Retina (tissue), 1 donor: Measurements from ENCODE around the gene UBE2D2.
"Not testable (repeated sequence)": the region's sequence is repeated elsewhere in the genome, so short reads cannot be mapped to it uniquely, and the experiment has no call there.

Experiments
- DNase-seq: peaks from one replicate; pipeline ENCODE4 v3.0.0-alpha.2; 2016

UBE2D2 gene

DNA sequence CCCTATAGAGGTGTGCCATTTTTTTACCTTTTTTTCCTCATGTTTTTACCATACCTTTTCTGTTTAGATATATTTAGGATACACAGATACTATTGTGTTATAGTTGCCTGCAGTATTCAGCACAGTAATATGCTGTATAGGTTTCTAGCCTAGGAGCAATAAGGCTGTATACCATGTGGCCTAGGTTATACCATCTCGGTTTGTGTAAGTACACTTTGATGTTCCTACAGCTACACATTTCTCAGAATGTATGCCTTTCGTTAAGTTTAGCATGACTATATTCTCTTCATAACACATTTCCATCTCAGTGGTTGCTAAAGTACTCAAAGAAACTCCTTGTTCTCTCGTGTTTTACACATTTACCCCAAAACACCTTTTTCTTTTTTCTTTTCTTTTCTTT lies 23.0 kb downstream of the UBE2D2 start:
- DNase-seq = no peak

DNA sequence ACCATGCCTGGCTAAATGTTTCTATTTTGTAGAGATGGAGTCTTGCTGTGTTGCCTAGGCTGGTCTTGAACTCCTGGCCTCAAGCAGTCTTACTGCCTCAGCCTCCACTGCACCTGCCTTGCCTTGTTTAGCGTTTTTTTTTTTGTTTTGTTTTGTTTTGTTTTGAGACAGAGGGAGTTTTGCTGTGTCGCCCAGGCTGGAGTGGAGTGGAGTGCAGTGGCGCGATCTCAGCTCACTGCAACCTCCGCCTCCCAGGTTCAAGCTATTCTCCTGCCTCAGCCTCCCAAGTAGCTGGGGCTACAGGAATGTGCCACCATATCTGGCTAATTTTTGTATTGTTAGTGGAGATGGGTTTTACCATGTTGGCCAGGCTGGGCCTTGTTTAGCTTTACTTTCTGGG lies 27.0 kb downstream of the UBE2D2 start:
- DNase-seq = not testable (repeated sequence)

DNA sequence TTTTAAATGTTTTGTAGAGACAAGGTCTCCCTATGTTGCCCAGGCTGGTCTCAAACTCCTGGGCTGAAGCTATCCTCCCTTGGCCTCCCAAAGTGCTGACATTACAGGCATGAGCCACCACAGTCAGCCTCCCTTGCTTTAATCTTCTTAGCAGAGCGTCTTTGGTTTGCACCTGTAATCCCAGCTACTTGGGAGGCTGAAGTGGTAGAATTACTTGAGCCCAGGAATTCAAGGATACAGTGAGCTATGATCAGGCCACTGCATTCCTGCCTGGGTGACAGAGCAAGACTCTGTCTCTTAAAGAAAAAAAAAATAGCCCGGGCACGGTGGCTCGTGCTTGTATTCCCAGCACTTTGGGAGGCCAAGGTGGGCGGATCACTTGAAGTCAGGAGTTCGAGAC lies 27.8 kb downstream of the UBE2D2 start:
- no peak for DNase-seq

DNA sequence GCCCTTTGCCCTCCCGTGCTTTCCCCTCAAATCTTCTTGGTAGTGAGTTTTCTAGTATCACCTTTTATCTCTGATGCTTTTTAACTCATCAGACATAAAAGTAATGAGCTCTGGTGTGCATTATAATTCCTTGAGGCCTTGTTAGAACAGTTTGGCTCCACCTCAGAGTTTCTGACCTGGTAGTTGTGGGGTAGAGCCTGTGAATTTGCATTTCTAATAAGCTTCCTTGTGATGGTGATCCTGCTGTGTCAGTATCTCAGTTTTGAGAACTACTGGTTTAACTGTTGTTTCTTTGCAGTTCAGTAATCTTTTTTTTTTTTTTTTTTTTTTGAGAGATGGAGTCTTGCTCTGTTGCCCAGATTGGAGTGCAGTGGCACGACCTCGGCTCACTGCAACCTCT lies 31.1 kb downstream of the UBE2D2 start:
- DNase-seq = no peak

DNA sequence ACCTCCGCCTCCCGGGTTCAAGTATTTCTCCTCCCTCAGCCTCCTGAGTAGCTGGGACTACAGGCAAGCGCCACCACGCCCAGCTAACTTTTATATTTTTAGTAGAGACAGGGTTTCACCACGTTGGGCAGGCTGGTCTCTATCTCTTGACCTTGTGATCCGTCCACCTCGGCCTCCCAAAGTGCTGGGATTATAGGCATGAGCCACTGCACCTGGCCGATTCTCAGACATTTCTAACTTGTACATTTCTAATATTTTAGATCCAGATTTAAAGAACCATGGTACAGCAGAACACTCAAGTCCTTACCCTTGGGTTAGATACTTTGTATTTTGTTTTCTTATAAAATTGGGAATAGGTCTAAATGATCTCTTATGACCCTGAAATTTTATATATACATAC lies 31.9 kb downstream of the UBE2D2 start:
- not testable (repeated sequence) for DNase-seq

DNA sequence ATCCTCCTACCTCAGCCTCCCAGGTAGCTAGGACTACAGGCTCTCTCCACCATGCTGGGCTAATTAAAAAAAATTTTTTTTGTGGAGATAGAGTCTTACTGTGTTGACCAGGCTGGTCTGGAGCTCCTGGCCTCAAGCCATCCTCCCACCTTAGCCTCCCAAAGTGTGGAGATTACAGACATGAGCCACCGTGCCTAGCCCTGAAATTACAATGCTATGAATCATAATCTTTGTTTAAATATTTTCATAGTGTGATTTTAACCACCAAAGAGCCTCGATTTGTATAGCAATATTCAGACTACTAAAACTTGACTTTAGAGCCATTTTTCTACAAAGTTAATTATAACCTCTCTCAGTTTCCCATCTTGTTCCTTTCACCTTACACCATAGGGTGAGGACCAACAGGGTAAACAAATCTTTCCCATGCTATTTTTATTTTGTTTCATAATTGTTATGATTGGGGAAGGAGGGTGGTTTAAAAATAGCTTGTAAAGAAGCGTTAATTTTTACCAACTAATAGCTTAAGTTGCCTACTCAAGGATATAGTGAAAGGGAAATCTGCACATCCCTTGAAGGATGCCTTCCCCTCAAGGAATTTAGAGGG lies 32.7 kb downstream of the UBE2D2 start:
- no peak for DNase-seq

DNA sequence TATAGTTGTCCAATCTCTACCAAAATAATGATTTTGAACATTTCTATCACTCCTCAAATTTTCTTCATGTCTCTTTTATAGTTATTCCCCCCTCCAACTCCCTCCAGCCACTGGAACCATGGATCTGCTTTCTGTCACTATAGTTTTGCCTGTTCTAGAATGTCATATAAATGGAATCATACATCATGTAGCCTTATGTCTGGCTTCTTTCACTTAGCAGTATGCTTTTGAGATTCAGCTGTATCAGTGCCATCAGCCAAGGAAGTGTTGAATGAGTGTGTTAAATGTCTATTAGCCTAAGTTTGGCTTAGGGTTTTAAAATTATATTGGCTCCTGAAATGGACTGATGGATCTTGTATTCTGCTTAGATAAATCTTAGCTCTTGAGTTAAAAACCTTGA lies 36.0 kb downstream of the UBE2D2 start:
- DNase-seq = no peak

DNA sequence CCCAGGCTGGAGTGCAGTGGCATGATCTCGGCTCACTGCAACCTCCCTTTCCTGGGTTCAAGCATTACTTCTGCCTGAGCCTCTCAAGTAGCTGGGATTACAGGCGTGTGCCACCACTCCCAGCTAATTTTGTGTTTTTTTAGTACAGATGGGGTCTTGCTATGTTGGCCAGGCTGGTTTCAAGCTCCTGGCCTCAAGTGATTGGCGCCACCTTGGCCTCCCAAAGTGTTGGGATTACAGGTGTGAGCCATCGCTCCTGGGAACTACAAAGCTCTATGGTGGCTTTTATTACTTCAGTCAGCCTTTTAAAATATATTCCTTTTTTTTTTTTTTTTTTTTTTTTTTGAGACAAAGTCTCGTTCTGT lies 37.4 kb downstream of the UBE2D2 start:
- DNase-seq = not testable (repeated sequence)

DNA sequence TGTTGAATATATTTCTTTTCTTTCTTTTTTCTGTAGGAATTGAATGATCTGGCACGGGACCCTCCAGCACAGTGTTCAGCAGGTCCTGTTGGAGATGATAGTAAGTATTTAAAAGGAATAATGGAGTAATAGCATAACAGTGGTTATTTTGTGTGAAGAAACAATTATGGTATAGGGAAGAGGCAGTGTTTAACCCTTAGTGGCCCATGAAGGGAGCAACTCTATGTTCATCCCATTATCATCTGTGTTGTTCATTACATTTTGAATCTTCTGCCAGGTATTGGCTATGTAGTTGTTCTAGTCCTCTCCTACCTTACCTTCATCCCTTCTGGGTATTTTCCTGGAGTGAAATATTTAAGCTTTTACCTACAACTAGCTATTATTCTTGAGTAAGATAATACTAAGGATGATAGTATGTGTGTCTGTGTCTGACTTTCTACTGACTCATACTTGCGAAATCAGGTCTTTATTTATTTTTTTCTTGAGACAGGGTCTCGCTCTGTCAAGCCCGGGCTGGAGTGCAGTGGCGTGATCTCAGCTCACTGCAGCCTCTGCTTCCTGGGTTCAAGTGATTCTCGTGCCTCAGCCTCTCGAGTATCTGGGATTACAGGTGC lies 39.3 kb downstream of the UBE2D2 start:
- no peak for DNase-seq

DNA sequence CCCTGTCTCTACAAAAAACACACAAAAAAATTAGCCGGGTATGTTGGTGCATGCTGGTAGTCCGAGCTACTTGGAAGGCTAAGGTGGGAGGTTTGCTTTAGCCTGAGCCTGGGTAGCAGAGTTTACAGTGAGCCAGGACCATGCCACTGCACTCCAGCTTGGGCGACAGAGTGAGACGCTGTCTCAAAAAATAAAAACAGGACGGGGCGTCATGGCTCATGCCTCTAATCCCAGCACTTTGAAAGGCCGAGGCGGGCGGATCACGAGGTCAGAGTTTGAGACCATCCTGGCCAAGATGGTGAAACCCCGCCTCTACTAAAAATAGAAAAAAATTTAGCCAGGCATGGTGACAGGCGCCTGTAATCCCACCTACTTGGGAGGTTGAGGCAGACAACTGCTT lies 40.3 kb downstream of the UBE2D2 start:
- DNase-seq = no peak

DNA sequence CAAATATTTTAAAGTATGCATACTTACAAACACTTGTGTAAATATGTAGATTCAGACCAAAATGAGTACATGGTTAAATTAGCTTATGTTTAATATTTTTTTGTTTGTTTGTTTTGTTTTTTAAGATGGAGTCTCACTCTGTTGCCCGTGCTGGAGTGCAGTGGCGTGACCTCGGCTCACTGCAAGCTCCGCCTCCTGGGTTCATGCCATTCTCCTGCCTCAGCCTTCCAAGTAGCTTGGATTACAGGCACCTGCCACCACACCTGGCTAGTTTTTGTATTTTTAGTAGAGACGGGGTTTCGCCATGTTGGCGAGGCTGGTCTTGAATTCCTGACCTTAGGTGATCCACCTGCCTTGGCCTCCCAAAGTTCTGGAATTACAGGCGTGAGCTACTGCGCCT lies 40.8 kb downstream of the UBE2D2 start:
- not testable (repeated sequence) for DNase-seq

DNA sequence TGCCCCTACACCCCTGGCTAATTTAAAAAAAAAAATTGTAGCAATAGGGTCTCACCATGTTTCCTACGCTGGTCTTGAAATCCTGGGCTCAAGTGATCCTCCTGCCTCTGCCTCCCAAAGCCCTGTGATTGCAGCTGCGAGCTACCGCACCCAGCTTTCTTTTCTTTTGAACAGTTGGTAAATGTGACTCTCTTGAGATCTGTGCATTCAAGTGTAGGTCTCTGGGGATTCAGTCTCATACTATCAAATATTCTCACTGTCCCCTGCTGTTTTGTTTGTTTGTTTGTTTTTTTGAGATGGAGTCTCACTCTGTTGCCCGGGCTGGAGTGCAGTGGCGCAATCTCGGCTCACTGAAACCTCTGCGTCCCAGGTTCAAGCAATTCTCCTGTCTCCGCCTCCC lies 44.7 kb downstream of the UBE2D2 start:
- no peak for DNase-seq

DNA sequence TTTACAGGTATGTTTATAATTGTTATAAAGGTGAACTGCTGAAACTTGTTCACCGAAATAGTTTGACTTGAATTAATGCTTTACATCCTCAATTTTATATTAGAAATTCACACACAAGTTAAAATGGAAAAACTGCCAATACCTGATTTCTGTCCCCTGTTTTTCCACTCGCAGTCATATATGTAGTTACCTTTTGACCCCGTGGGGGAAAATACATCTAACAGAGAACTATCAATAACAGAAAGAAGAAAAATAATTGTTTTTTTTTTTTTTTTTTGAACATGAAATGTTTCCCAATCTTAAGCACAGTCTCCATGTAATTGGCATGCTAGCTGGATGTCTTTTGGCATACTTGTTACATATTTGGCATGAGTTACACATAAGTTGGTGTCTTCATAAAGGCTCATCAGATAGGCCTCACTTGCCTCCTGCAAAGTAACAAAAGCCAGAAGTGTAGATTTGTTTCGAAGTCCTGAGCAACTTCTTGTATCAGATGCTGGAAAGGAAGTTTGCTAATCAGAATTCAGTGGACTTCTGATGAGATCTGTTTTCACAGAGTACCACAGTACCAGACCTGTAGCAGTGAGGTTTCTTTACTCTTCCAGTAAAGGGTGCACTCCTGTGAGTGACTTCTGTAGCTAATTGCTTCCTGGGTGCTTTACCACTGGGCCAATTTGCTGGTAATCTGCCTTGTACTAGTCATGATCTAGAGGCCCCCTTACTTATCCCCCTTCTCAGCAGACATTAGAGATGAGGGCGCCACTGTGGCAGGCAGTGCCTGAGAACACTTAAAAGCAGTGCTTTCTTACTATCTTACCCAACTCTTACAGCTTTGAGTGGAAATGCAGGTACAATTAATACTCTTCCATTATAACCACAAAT lies 50.8 kb downstream of the UBE2D2 start:
- no peak for DNase-seq

DNA sequence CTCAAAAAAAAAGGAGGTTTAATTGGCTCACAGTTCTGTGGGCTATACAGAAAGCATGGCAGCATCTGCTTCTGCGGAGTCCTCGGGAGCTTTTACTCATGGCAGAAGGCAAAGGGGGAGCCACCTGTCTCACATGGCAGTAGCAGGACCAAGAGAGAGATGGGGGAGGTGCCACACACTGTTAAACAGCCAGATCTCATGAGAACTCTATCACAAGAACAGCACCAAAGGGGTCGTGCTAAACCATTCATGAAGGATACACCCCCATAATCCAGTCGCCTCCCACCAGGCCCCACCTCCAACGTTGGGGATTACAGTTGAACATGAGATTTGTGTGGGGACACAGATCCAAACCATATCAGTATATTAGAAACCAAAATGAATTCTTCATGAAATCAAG lies 58.7 kb downstream of the UBE2D2 start:
- DNase-seq = no peak

DNA sequence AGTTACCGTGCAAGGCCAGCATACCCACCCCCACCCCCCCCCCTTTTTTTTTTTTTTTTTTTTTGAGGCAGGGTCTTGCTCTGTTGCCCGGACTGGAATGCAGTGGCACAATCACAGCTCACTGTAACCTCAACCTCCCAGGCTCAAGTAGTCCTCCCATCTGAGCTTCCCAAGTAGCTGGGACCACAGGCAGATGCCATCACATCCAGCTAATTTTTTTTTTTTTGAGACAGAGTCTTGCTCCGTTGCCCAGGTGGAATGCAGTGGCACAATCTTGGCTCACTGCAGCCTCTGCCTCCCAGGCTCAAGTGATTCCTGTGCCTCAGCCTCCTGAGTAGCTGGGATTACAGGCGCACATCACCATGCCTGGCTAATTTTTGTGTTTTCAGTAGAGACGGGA lies 64.3 kb downstream of the UBE2D2 start:
- DNase-seq = not testable (repeated sequence)

DNA sequence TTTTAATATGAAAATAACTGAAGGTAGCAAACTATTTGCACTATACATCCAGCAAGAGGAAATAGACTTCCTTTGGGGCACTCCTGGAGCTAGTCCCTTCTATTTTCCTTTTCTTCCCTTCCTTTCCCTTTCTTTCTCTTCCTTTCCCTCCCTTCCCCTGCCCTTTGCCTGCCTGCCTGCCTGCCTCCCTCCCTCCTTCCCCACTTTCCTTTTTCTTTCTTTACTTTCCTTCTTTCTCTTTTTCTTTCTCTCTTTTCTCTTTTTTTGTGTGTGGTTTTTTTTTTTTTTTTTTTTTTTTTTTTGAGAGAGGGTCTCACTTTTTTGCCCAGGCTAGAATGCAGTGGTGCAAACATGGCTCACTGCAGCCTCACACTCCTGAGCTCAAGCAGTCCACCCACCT lies 69.7 kb downstream of the UBE2D2 start:
- DNase-seq = no peak

DNA sequence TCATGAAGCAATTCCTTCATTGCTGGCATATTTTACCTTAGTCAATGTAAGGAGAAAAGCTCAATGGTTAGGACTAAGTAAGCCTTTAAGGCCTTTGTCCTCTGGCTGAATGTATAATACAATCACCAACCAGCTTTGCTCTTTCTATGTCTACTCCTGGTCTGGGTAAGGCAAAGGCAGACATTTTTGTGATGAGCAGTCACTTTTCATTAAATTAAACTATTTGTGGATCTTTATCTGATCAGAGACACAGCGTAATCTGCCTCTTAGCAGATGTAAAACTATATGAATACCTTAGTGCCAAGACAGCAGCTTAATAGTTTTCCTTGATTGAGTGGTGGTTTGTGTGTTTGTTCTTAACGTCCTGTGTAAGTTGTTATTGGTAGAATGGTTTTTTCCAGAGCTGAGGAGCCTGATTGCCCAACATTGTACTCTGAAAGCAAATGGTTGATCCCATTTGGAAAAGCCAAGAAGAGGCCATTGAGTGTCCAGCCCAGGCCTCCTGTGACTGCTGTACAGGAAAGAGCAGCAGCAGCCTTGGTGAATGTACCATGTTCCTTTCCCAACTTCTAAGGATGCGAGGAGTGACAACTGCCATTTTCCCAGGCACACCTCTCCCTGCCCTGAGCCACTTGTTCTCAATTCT lies 70.5 kb downstream of the UBE2D2 start:
- DNase-seq = no peak

DNA sequence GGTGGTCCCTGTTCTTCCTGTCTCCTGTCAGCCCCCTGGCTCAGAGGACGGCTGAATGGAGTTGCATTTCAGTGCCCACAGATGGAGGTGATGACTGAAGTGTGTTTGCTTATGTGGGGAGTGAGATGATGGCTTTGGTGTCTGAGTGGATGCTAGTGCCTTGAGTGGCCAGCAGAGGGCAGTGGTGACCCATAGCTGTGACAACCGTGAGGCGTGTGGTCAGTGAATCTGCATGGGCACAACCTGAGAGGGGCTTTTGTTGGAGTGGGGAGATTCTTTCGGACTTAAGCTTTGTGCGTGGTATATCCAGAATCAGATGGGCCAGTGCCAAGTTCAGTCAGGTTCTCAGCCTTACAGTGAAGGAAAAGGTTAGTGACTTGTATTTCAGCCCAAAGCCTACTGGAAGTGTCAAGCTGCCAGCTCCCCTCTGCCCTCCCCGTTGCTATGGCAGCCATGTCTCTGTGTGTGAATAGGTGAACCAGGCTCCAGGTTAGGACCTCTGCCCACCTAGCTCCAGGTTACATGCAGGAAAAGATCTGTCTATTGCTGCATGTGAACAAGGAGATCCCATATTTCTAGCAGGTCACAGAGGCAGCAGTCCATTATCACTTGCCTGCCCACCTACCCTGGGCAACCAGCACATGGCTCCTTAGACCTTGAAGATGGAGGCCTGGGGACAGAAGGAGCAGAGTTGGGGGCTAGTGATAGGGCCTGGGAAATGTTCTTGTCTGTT lies 72.3 kb downstream of the UBE2D2 start:
- DNase-seq = peak; percentile 86

DNA sequence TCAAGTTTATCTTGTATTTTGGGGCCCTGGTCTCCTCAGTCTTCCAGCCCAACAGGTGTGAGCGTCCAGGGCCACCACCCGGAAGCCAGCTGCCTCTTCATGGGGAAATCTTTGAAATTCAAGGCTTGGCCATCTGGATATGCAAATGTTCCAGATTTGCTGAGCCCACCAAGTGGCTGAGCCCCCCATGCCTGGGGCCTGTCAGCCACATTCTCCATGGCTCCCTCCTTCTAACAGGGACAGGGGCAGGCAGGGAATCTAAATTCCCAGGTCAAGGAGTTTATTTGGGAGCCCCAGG lies 72.8 kb downstream of the UBE2D2 start:
- no peak for DNase-seq

DNA sequence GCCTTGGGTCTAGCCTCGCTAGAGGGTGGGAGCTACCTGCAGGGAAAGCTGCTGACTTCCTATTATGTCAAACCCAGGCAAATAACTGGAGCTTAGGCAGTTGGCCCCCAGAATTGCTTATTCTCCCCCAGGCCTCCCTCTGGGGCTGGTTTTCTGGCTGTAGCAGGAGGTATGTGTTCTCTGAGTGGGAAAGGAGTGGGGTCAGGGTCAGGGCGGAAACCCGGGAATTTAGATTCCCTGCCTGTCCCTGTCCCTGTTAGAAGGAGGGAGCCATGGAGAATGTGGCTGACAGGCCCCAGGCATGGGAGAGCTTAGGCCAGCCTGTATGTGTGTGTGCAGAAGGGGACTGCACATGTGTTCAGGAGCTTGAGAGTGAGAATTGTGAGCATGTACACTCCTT lies 73.4 kb downstream of the UBE2D2 start:
- DNase-seq = peak; percentile 14

DNA sequence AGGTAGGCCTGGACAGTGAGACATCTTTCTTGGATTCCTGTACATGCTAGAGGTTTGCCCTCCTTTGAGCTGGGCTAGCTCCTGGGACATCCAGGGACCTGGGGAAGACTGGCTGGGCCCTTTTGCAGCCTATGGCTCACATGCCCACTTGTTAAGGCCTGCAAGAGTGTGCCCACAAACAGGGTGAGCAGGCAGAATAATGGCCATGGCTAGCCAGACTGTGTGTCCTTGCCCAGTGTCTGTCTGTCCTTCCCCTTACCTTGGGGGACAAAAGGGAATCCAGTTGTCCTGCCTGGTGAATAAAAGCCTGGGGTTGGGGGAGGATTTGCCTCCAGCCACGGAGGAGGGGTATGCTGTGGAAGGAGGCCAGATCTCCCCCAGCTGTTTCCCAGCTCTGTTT lies 74.1 kb downstream of the UBE2D2 start:
- peak; percentile 3 for DNase-seq

DNA sequence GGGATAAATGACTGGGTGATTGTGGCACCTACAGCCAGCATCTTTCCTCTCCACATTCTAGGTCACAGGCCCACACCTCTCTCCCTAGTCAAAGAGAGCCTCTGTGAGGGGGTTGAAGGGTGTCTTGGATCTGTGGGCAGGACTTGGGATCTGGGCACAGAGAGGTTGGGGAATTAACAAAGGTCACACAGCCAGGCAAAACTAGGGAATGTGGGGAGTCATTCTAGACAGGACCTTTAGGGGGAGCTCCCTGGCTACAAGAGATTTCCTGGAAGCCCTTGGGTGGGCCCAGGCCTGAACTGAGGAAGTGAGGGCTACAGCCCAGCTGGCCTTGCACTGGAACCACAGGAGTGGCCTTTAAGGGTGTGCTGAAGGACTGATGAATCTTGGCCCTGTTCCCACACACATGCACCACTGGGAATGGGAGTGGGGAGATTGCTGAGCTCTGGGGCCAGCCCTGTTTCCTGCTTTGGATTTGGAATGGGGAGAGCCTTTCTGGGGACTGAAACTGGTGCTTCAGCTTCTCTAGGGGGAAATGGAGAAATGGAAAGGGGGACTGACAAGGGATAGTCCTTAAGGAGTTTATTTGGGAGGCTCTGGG lies 74.6 kb downstream of the UBE2D2 start:
- DNase-seq = peak; percentile 48
